Glutamatergic neuron (in vitro differentiated cells): ENCODE measurements around the gene AHDC1. TPM values are rescaled to one million over a fixed set of nuclear protein-coding genes. Genes with fewer than 3 reads are reported as not detected.

Source experiments
- DNase-seq: peaks from one replicate; pipeline ENCODE4 v3.0.0; 2022
- H3K27ac Mint-ChIP-seq: one replicate; pipeline ENCODE4 v1.8.0; 2020; ENCODE audit warnings: mild to moderate bottlenecking, mixed read lengths, inconsistent platforms; ENCODE audit not compliant: unreplicated experiment
- H3K27me3 Mint-ChIP-seq: one replicate; pipeline ENCODE4 v1.8.0; 2020; ENCODE audit warnings: mild to moderate bottlenecking, moderate library complexity, mixed read lengths, inconsistent platforms; ENCODE audit not compliant: unreplicated experiment
- H3K36me3 Mint-ChIP-seq: one replicate; pipeline ENCODE4 v1.8.0; 2020; ENCODE audit warnings: mild to moderate bottlenecking, mixed read lengths, inconsistent platforms; ENCODE audit not compliant: unreplicated experiment
- H3K4me1 Mint-ChIP-seq: one replicate; pipeline ENCODE4 v1.8.0; 2020; ENCODE audit warnings: mild to moderate bottlenecking, low read depth, mixed read lengths, inconsistent platforms; ENCODE audit not compliant: unreplicated experiment
- H3K4me3 Mint-ChIP-seq: one replicate; pipeline ENCODE4 v1.8.0; 2020; ENCODE audit warnings: mild to moderate bottlenecking, mixed read lengths, inconsistent platforms; ENCODE audit not compliant: unreplicated experiment
- H3K9me3 Mint-ChIP-seq: one replicate; pipeline ENCODE4 v1.8.0; 2020; ENCODE audit warnings: mild to moderate bottlenecking, moderate library complexity, mixed read lengths, inconsistent platforms; ENCODE audit not compliant: unreplicated experiment
- CTCF ChIP-seq: fragments of 200-600 bp; sonication (generic); IDR thresholded peaks from one replicate; pipeline ENCODE4 v1.5.0; 2021; ENCODE audit not compliant: partially characterized antibody, unreplicated experiment
- total RNA-seq: library from RNA; stranded (reverse); fragmentation: NEBNext Ultra II Directional; extraction: Animal tissue kit (Norgen Biotek cat#: 25700); gene quantifications from one replicate; pipeline ENCODE4 v1.2.1, GENCODE V29; 2021; ENCODE audit not compliant: unreplicated experiment

Gene AHDC1
- total RNA-seq, 1 donor from 2014 or later: 131 TPM

DNA sequence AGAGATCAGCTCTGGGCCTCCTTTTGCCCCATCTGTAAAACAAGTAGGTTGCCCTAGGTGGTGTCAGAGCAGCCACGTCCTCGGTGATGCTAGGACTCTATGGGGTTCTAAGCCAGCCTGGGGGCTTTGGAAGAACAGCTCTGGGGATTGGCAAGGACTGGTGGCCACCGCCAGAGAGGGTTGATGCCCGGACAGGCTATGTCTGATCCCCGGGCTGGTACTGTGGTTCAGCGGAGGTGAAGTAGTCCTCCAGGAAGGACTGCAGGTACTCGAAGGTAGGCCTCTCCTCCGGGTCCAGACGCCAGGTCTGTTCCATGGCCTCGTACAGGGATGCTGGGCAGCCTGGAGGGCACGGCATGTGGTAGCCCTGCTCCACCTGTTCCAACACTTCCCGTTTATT is 8.8 kb upstream of the AHDC1 start:
- H3K4me3 Mint-ChIP-seq: no peak overlapping the region
- H3K36me3 Mint-ChIP-seq: no peaks in the 10 kb centered on the region
- no peaks in the 10 kb centered on the region for H3K4me1 Mint-ChIP-seq
- H3K27ac Mint-ChIP-seq: no peak overlapping the region
- H3K9me3 Mint-ChIP-seq: no peaks in the 10 kb centered on the region
- DNase-seq: no peak
- H3K27me3 Mint-ChIP-seq: peaks cover 14% of the 10 kb centered on the region
- no peak for TF ChIP-seq CTCF

GRCh38 chr1:27611450-27611849 is 7.5 kb upstream of the AHDC1 start:
- H3K4me3 Mint-ChIP-seq: no peak overlapping the region
- no peaks in the 10 kb centered on the region for H3K36me3 Mint-ChIP-seq
- no peak overlapping the region for H3K27ac Mint-ChIP-seq
- no peaks in the 10 kb centered on the region for H3K9me3 Mint-ChIP-seq
- no peak for DNase-seq
- H3K27me3 Mint-ChIP-seq: peaks cover 13% of the 10 kb centered on the region
- no peak for TF ChIP-seq CTCF
- peaks cover 9% of the 10 kb centered on the region for H3K4me1 Mint-ChIP-seq

DNA sequence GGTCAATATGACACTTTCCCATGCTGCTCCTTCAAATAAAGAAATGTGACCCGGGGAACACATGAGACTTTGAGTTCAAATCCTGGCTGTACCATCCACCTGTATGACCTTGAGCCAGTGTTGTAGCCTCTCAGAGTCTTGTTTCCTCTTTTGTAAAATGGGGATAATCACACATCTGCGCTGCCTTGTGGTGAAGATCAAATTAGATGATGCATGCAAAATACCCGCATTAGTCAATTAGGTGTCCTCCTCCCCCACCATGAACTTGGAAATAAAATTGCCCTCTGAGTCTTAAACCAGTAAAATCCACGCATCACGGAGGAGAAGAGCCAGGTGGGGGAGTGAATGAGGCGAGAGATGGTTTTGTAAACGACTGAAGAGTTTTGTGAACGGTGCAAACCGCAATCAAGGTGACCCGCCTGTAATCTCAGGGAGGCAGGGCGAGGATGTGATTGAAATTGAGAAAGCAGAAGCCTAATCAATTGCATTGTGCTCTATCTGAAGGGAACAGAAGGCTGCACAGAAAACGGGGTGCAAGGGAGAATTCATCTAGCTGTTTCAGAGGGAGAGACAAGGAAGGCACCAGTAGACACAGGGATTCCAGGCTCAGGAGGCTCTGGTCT is 5.8 kb upstream of the AHDC1 start:
- no peak for DNase-seq
- no peak overlapping the region for H3K27ac Mint-ChIP-seq
- H3K4me1 Mint-ChIP-seq: peaks cover 22% of the 10 kb centered on the region
- no peak overlapping the region for H3K4me3 Mint-ChIP-seq
- no peaks in the 10 kb centered on the region for H3K36me3 Mint-ChIP-seq
- no peak for TF ChIP-seq CTCF
- no peaks in the 10 kb centered on the region for H3K9me3 Mint-ChIP-seq
- peaks cover 6% of the 10 kb centered on the region for H3K27me3 Mint-ChIP-seq

GRCh38 chr1:27609210-27609555 is 5.2 kb upstream of the AHDC1 start:
- TF ChIP-seq CTCF: no peak
- H3K36me3 Mint-ChIP-seq: no peaks in the 10 kb centered on the region
- H3K4me3 Mint-ChIP-seq: no peak overlapping the region
- peaks cover 6% of the 10 kb centered on the region for H3K27me3 Mint-ChIP-seq
- H3K27ac Mint-ChIP-seq: no peak overlapping the region
- H3K9me3 Mint-ChIP-seq: no peaks in the 10 kb centered on the region
- peaks cover 22% of the 10 kb centered on the region for H3K4me1 Mint-ChIP-seq
- no peak for DNase-seq

DNA sequence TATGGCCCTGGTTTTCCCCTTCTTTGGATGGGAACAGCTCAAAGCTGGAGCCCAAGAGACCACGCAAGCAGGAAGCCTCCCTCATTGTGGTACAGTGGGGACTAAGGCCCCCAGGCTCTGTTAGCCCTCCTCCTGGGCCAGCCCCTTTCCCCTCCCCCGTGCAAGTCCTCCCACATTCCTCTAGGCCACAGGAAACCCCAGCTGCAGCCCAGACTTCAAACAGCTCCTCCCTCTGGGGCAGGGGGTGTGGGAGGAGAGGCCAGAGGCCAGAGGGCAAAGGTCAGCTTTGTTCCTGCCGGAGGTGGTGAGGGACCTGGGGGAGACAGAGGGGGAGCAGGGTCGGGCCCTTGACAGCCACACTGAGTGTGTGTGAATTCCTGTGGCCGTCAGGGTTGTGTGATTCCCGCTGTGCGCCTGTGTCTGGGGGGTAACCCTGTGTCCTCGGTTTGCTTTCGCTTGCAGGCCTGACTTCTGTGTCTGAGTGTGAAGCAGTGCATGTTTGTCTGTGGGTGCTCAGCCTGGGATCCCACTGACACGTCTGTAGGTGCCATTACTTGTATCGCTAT is 3.4 kb upstream of the AHDC1 start:
- Mint-ChIP-seq H3K4me3 (no peak overlapping the region), H3K9me3 (no peaks in the 10 kb centered on the region), H3K4me1 (peaks cover 22% of the 10 kb centered on the region), H3K27ac (no peak overlapping the region), H3K36me3 (no peaks in the 10 kb centered on the region), H3K27me3 (peaks cover 8% of the 10 kb centered on the region)
- no peak for TF ChIP-seq CTCF
- DNase-seq: no peak
